Islet of Langerhans (tissue), 1 donor: Measurements from ENCODE around the gene BRINP3.
"Not testable (repeated sequence)": the region's sequence is repeated elsewhere in the genome, so short reads cannot be mapped to it uniquely, and the experiment has no call there.

Experiments used
- FAIRE-seq: peaks from one replicate; lab custom pipeline; 2011; peaks lifted over from hg19 to GRCh38; lab: Jason Lieb, UNC

BRINP3 gene

GRCh38 chr1:190477762-190478148 is at the start of gene BRINP3:
BRINP3 (minus strand) TSS chr1:190477864.
- FAIRE-seq: no peak

- no peak for FAIRE-seq
Observed at GRCh38 chr1:190511554-190511953, 33.9 kb upstream of the BRINP3 start.

- no peak for FAIRE-seq
Observed at GRCh38 chr1:190507357-190507756, 29.7 kb upstream of the BRINP3 start.

- not testable (repeated sequence) for FAIRE-seq
Observed at GRCh38 chr1:190504539-190504938, 26.9 kb upstream of the BRINP3 start.

- FAIRE-seq: no peak
Observed at GRCh38 chr1:190497565-190497964, 19.9 kb upstream of the BRINP3 start.

GRCh38 chr1:190494451-190494850 is 16.8 kb upstream of the BRINP3 start:
- no peak for FAIRE-seq

- FAIRE-seq: no peak
Observed at GRCh38 chr1:190491404-190491803, 13.7 kb upstream of the BRINP3 start.

- FAIRE-seq: no peak
Observed at GRCh38 chr1:190484045-190484444, 6.4 kb upstream of the BRINP3 start.

- no peak for FAIRE-seq
Observed at GRCh38 chr1:190480231-190480630, 2.6 kb upstream of the BRINP3 start.

- FAIRE-seq: no peak
Observed at GRCh38 chr1:190479516-190479915, 1.9 kb upstream of the BRINP3 start.

- FAIRE-seq: no peak
Observed at GRCh38 chr1:190479050-190479397, 1.4 kb upstream of the BRINP3 start.

GRCh38 chr1:190478149-190479049 is 735 bp upstream of the BRINP3 start:
- no peak for FAIRE-seq

- FAIRE-seq: no peak
Observed at GRCh38 chr1:190476806-190477205, 858 bp downstream of the BRINP3 start.

- FAIRE-seq: no peak
Observed at GRCh38 chr1:190476321-190476720, 1.3 kb downstream of the BRINP3 start.

- no peak for FAIRE-seq
Observed at GRCh38 chr1:190475421-190476141, 2.1 kb downstream of the BRINP3 start.

- FAIRE-seq: no peak
Observed at GRCh38 chr1:190474650-190475211, 2.9 kb downstream of the BRINP3 start.

- no peak for FAIRE-seq
Observed at GRCh38 chr1:190474010-190474409, 3.7 kb downstream of the BRINP3 start.

- FAIRE-seq: no peak
Observed at GRCh38 chr1:190472494-190472893, 5.2 kb downstream of the BRINP3 start.

- FAIRE-seq: no peak
Observed at GRCh38 chr1:190472042-190472441, 5.6 kb downstream of the BRINP3 start.

GRCh38 chr1:190464690-190465089 is 13.0 kb downstream of the BRINP3 start:
- FAIRE-seq: no peak

- FAIRE-seq: no peak
Observed at GRCh38 chr1:190456129-190456528, 21.5 kb downstream of the BRINP3 start.

- no peak for FAIRE-seq
Observed at GRCh38 chr1:190455631-190456030, 22.0 kb downstream of the BRINP3 start.

- no peak for FAIRE-seq
Observed at GRCh38 chr1:190453550-190453949, 24.1 kb downstream of the BRINP3 start.
